ENCODE data around the gene COL5A3. TPM values are rescaled to one million over a fixed set of nuclear protein-coding genes. Genes with fewer than 3 reads are reported as not detected.

COL5A3 gene
- total and polyA plus RNA-seq, 4 donors: 0.14 to 4.9 (median 0.76) TPM

DNA sequence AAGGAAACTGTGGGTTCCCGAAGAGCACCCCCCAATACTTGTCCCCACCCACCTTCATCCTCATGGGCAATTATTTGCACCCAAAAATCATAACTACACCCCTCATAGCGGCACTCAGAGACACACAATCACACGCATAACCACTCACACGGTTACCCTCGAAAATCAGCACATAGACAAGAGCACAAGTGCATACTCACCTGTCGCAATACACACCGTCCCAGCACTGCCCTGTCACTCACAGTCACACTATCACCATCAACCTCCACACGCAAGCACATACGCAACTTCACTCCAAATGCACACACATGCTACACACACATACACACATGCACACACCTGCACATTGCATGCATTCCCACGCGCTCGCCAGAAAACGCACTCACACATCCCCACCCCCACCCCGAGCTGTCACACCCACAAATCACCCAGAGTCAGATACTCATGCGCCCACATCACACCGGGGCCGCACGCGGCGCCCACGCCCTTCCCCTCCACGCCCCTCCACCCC lies 535 bp downstream of the COL5A3 start:
- DNase-seq (ENCODE audit: low spot score): no peak
- H3K4me3 ChIP-seq (ENCODE audit: low read depth in 1 of 3, low read length in 3 of 3): peak overlapping the region in 2 of 3 donors; percentile 49 to 50

DNA sequence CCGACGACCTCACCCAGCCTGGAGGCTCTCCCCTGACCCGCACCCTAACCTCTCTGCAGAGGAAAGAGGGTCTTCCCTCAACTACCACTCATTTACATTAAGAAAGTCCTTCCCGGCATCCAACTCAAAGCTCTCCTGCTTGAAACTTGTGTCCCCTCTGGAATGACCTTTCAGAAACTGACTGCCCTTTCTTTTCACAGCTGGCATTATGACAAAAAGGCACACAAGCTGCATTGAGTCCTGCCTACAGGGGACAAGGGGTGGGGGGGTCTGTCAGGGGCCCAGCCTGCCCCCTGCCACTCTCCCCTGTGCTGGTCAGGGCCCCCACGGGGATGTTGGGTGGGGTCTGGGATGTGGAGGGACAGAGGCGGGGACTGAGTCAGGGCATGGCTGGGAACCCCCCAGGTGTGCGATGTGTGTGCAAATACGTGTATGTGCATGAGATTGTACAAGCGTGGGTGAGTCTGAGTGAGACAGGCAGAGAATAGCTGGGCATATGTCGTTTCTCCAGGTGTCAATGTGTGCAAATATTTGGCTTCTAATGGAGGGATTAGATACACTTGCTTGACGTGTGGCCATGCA lies 2.0 kb downstream of the COL5A3 start:
- peaks cover 5 to 12% (median 8%) of the 10 kb centered on the region in 4 donors for H3K4me1 ChIP-seq (ENCODE audit: control insufficient read depth in 4 of 4, insufficient read depth in 4 of 4, low read length in 3 of 4)
- H3K27ac ChIP-seq (ENCODE audit: low read depth in 1 of 2, low read length in 2 of 2): peak overlapping the region; percentile 14
- DNase-seq (ENCODE audit: low spot score): no peak
- TF ChIP-seq, protein P1, sequence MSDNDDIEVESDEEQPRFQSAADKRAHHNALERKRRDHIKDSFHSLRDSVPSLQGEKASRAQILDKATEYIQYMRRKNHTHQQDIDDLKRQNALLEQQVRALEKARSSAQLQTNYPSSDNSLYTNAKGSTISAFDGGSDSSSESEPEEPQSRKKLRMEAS (IDR thresholded peaks at IDR 0.05): no peak
- TF ChIP-seq, protein P2, sequence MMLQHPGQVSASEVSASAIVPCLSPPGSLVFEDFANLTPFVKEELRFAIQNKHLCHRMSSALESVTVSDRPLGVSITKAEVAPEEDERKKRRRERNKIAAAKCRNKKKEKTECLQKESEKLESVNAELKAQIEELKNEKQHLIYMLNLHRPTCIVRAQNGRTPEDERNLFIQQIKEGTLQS (IDR thresholded peaks at IDR 0.05): no peak
- TF ChIP-seq GABPA (IDR thresholded peaks at IDR 0.05 in 1 of 2, conservative IDR thresholded peaks at IDR 0.05 in 1 of 2): no peak
- TF ChIP-seq JUND (IDR thresholded peaks at IDR 0.05): no peak
- peaks cover 0 to 4% (median 0%) of the 10 kb centered on the region in 4 donors for H3K27me3 ChIP-seq (ENCODE audit: control insufficient read depth in 4 of 4, insufficient read depth in 4 of 4, low read length in 3 of 4)
- H3K9ac ChIP-seq (ENCODE audit: low read depth in 1 of 2, low read length in 2 of 2): no peak overlapping the region
- WGBS: 53% methylated on average over 11 of the region's 11 CpGs
- H3K4me3 ChIP-seq (ENCODE audit: low read depth in 1 of 3, low read length in 3 of 3): no peak overlapping the region
- H3K36me3 ChIP-seq (ENCODE audit: control insufficient read depth in 4 of 4, insufficient read depth in 3 of 4, low read depth in 1 of 4, low read length in 3 of 4): no peaks in the 10 kb centered on the region
- no peaks in the 10 kb centered on the region for H3K9me3 ChIP-seq (ENCODE audit: control insufficient read depth in 4 of 4, low read length in 3 of 4)

More for the DNA sequence above, 535 bp downstream of the COL5A3 start:
- TF ChIP-seq HNF4G (IDR thresholded peaks at IDR 0.05): no peak
- TF ChIP-seq YY1 (IDR thresholded peaks at IDR 0.05): no peak
- TF ChIP-seq HNF4A (conservative IDR thresholded peaks at IDR 0.05): no peak
- no peak for TF ChIP-seq NR2F2 (IDR thresholded peaks at IDR 0.05)
- TF ChIP-seq, protein P2 (IDR thresholded peaks at IDR 0.05): no peak
- TF ChIP-seq, protein P3, sequence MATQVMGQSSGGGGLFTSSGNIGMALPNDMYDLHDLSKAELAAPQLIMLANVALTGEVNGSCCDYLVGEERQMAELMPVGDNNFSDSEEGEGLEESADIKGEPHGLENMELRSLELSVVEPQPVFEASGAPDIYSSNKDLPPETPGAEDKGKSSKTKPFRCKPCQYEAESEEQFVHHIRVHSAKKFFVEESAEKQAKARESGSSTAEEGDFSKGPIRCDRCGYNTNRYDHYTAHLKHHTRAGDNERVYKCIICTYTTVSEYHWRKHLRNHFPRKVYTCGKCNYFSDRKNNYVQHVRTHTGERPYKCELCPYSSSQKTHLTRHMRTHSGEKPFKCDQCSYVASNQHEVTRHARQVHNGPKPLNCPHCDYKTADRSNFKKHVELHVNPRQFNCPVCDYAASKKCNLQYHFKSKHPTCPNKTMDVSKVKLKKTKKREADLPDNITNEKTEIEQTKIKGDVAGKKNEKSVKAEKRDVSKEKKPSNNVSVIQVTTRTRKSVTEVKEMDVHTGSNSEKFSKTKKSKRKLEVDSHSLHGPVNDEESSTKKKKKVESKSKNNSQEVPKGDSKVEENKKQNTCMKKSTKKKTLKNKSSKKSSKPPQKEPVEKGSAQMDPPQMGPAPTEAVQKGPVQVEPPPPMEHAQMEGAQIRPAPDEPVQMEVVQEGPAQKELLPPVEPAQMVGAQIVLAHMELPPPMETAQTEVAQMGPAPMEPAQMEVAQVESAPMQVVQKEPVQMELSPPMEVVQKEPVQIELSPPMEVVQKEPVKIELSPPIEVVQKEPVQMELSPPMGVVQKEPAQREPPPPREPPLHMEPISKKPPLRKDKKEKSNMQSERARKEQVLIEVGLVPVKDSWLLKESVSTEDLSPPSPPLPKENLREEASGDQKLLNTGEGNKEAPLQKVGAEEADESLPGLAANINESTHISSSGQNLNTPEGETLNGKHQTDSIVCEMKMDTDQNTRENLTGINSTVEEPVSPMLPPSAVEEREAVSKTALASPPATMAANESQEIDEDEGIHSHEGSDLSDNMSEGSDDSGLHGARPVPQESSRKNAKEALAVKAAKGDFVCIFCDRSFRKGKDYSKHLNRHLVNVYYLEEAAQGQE (IDR thresholded peaks at IDR 0.05): peak; percentile 20
- no peak for TF ChIP-seq RXRA (IDR thresholded peaks at IDR 0.05)
- TF ChIP-seq, protein P4, sequence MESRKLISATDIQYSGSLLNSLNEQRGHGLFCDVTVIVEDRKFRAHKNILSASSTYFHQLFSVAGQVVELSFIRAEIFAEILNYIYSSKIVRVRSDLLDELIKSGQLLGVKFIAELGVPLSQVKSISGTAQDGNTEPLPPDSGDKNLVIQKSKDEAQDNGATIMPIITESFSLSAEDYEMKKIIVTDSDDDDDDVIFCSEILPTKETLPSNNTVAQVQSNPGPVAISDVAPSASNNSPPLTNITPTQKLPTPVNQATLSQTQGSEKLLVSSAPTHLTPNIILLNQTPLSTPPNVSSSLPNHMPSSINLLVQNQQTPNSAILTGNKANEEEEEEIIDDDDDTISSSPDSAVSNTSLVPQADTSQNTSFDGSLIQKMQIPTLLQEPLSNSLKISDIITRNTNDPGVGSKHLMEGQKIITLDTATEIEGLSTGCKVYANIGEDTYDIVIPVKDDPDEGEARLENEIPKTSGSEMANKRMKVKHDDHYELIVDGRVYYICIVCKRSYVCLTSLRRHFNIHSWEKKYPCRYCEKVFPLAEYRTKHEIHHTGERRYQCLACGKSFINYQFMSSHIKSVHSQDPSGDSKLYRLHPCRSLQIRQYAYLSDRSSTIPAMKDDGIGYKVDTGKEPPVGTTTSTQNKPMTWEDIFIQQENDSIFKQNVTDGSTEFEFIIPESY (IDR thresholded peaks at IDR 0.05): no peak
- Histone ChIP-seq H3K4me1 (ENCODE audit: control insufficient read depth in 4 of 4, insufficient read depth in 4 of 4, low read length in 3 of 4) (peaks cover 9 to 15% (median 11%) of the 10 kb centered on the region in 4 donors), H3K36me3 (ENCODE audit: control insufficient read depth in 4 of 4, insufficient read depth in 3 of 4, low read depth in 1 of 4, low read length in 3 of 4) (no peaks in the 10 kb centered on the region), H3K9ac (ENCODE audit: low read depth in 1 of 2, low read length in 2 of 2) (no peak overlapping the region), H3K27me3 (ENCODE audit: control insufficient read depth in 4 of 4, insufficient read depth in 4 of 4, low read length in 3 of 4) (peaks cover 0 to 4% (median 0%) of the 10 kb centered on the region in 4 donors), H3K27ac (ENCODE audit: low read depth in 1 of 2, low read length in 2 of 2) (no peak overlapping the region), H3K9me3 (ENCODE audit: control insufficient read depth in 4 of 4, low read length in 3 of 4) (no peaks in the 10 kb centered on the region)
- 10% methylated on average over 22 of the region's 22 CpGs for WGBS
